Peyer's patch (tissue), 4 donors: ENCODE data around the gene BCKDHA.

Source experiments
- POLR2A ChIP-seq, 2 donors: fragments of 450-650 bp; IDR thresholded peaks; one replicate each; pipeline ENCODE4 v1.5.1; 2017; ENCODE audit warnings: antibody characterized with exemption in 2 of 2, mild to moderate bottlenecking in 2 of 2, moderate library complexity in 2 of 2
- TF ChIP-seq, protein P1 (sequence below), 6 experiments: fragments of 450-650 bp in 4 of 6; fragments of 200-600 bp in 2 of 6; sonication (generic) in 1 of 6; IDR thresholded peaks; one replicate each; pipeline ENCODE4 v1.5.1; 2017 to 2019; ENCODE audit warnings: antibody characterized with exemption in 6 of 6, mild to moderate bottlenecking in 3 of 6, moderate library complexity in 1 of 6

DNA sequence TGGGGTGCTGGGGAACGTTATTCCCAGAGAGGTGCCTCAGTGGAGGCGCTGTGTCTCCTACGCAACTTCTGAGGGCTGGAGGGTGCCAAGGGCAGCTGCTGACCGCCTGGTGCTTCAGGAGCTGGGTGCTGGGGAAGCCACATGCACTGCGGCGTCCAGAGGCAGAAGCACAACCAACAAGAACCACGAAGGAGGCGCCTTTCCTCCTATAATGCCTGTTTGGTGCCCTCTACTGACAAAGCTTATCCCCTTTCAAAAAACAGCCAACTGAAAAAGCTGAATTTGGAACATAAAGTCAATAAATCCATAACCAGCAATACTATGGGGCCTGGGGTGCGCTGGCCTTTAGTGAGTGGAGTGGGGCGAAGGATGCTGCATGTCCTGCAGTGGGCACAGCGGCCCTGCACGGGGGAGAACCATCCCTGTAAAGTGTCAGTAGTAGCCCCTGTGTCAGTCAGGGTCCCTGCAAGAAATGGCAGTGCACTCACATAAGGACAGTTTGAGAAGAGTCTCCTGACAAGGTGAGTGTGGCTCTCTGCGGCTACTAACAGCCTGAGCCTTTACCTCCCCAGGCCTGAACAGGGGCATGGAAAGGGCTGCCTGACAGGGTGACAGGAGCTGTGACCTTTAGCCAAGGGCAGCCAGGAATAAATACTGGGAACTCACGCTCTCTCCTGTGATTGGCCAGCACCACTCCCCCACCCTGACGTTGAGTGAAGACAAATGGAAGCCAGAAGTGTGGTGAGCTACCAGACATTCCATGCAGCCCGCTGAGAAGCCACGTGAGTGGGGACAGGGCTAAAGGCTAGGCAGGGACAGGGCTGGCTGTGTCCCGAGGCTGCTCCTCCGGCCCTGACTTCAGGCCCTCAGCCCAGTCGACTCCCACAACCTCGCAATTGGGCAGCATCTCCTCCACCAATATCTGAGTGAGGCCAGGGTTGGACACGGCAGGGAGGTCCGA is 34.1 kb downstream of the BCKDHA start:
- TF ChIP-seq, protein P1, sequence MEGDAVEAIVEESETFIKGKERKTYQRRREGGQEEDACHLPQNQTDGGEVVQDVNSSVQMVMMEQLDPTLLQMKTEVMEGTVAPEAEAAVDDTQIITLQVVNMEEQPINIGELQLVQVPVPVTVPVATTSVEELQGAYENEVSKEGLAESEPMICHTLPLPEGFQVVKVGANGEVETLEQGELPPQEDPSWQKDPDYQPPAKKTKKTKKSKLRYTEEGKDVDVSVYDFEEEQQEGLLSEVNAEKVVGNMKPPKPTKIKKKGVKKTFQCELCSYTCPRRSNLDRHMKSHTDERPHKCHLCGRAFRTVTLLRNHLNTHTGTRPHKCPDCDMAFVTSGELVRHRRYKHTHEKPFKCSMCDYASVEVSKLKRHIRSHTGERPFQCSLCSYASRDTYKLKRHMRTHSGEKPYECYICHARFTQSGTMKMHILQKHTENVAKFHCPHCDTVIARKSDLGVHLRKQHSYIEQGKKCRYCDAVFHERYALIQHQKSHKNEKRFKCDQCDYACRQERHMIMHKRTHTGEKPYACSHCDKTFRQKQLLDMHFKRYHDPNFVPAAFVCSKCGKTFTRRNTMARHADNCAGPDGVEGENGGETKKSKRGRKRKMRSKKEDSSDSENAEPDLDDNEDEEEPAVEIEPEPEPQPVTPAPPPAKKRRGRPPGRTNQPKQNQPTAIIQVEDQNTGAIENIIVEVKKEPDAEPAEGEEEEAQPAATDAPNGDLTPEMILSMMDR (IDR thresholded peaks at IDR 0.05): peak in 4 of 6 experiments; percentile 16 to 52 (median 46)
- TF ChIP-seq POLR2A (IDR thresholded peaks at IDR 0.05): no peak
